ENCODE data around the gene GPC5. TPM values are rescaled to one million over a fixed set of nuclear protein-coding genes. Genes with fewer than 3 reads are reported as not detected.

The GPC5 gene
- total and polyA plus RNA-seq, 2 of the 8 experiments (the other 6 are each of a cell fraction or from before 2014, with no cell fraction given): 0.20 to 0.39 TPM

DNA sequence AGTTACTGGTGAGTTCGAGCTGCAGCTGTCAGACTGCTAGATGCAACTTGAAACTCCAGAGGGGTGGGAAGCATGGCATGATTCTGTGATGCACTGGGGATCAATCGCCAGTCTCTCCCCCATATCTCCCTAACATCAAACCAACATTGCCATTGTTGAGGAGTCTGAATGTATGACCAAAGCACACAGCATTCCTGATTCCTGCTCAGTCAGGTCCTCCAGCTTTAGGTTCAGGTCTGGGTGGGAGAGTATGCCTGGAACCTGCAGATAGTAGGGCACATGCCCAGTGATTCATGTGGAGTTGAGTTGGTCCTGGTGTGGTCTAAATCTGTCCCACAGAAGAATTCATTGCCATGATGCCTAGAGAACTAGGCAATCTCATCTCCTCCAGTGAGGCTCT is 269.1 kb downstream of the GPC5 start (continued):
- no peak for TF ChIP-seq SIN3A (conservative IDR thresholded peaks at IDR 0.05 in 1 of 2, IDR thresholded peaks at IDR 0.05 in 1 of 2; ENCODE audit: low read depth in 1 of 2, low read length in 2 of 2)
- TF ChIP-seq NRF1 (IDR thresholded peaks at IDR 0.05; ENCODE audit: low read depth, low read length): no peak
- TF ChIP-seq BCL11A (IDR thresholded peaks at IDR 0.05; ENCODE audit: low read depth in 2 of 2, low read length in 2 of 2): no peak
- no peak for TF ChIP-seq SIRT6 (IDR thresholded peaks at IDR 0.05; ENCODE audit: low read length)

All from H1 (cell line).